GM23248 (cell line): ENCODE data around the gene SYNDIG1. TPM values are rescaled to one million over a fixed set of nuclear protein-coding genes. Genes with fewer than 3 reads are reported as not detected.

Experiments
- DNase-seq: peaks from one replicate; pipeline ENCODE4 v3.0.0-alpha.2; 2015
- H2AFZ ChIP-seq: fragments of 200-600 bp; sonication (generic); 2 replicates; pipeline ENCODE4 v1.6.1; 2016; ENCODE audit warnings: antibody characterized with exemption
- H3F3A ChIP-seq: fragments of 200-600 bp; sonication (generic); 2 replicates; pipeline ENCODE4 v1.6.1; 2016; ENCODE audit warnings: mild to moderate bottlenecking, antibody characterized with exemption, mixed run types; ENCODE audit not compliant: insufficient read depth
- H3K27ac ChIP-seq: fragments of 200-600 bp; sonication (generic); 2 replicates; pipeline ENCODE4 v1.5.1; 2016; ENCODE audit warnings: mild to moderate bottlenecking
- H3K27me3 ChIP-seq: fragments of 200-600 bp; sonication (generic); replicated peaks from 2 replicates; pipeline ENCODE4 v1.6.1; 2016; ENCODE audit warnings: mild to moderate bottlenecking; ENCODE audit not compliant: insufficient read depth
- H3K36me3 ChIP-seq: fragments of 200-600 bp; sonication (generic); 2 replicates; pipeline ENCODE4 v1.6.1; 2016; ENCODE audit warnings: low read depth, mild to moderate bottlenecking
- H3K4me1 ChIP-seq: fragments of 200-600 bp; sonication (generic); 2 replicates; pipeline ENCODE4 v1.6.1; 2016; ENCODE audit warnings: mild to moderate bottlenecking; ENCODE audit not compliant: insufficient read depth
- H3K4me2 ChIP-seq: fragments of 200-600 bp; sonication (generic); one replicate; pipeline ENCODE4 v1.6.1; 2016; ENCODE audit warnings: mild to moderate bottlenecking; ENCODE audit not compliant: unreplicated experiment
- H3K4me3 ChIP-seq: fragments of 200-600 bp; sonication (generic); 2 replicates; pipeline ENCODE4 v1.5.1; 2016; ENCODE audit warnings: mild to moderate bottlenecking
- H3K79me2 ChIP-seq: fragments of 200-600 bp; sonication (generic); 2 replicates; pipeline ENCODE4 v1.6.1; 2016; ENCODE audit warnings: mild to moderate bottlenecking; ENCODE audit not compliant: insufficient read depth
- H3K9ac ChIP-seq: fragments of 200-600 bp; sonication (generic); 2 replicates; pipeline ENCODE4 v1.6.1; 2016; ENCODE audit warnings: mild to moderate bottlenecking
- H3K9me2 ChIP-seq: fragments of 200-600 bp; sonication (generic); 2 replicates; pipeline ENCODE4 v1.6.1; 2016; ENCODE audit warnings: mixed run types, mild to moderate bottlenecking, moderate library complexity; ENCODE audit not compliant: insufficient read depth
- H3K9me3 ChIP-seq: fragments of 200-600 bp; sonication (generic); one replicate; pipeline ENCODE4 v1.6.1; 2017; ENCODE audit warnings: low read depth
- H4K20me1 ChIP-seq: fragments of 200-600 bp; sonication (generic); 2 replicates; pipeline ENCODE4 v1.6.0; 2016; ENCODE audit not compliant: insufficient read depth
- EZH2 ChIP-seq: fragments of 200-600 bp; sonication (generic); IDR thresholded peaks from 2 replicates; pipeline ENCODE4 v1.6.1; 2018; ENCODE audit warnings: antibody characterized with exemption, mild to moderate bottlenecking; ENCODE audit not compliant: insufficient read depth, poor library complexity, severe bottlenecking
- EZH2phosphoT487 ChIP-seq: fragments of 200-600 bp; sonication (generic); IDR thresholded peaks from 2 replicates; pipeline ENCODE4 v1.6.1; 2018; ENCODE audit warnings: antibody characterized with exemption, moderate library complexity, mild to moderate bottlenecking, low read depth; ENCODE audit not compliant: insufficient read depth
- WGBS, 2 experiments: methylation state at CpG; one replicate each; pipeline ENCODE4 v1.1.6; 2015 to 2017; ENCODE audit warnings: low lambda C conversion rate in 2 of 2, low coverage in 1 of 2; ENCODE audit errors: missing lambda C conversion rate in 2 of 2; 5-methylcytosine and 5-hydroxymethylcytosine counted together
- in situ Hi-C: fragments of 300-500 bp; cut with MboI; formaldehyde crosslinking; loops from 2 replicates; pipeline ENCODE4 v1.15.0; 2020
- polyA plus RNA-seq: library from polyadenylated mRNA; unstranded; fragments of >200 nt; fragmentation: Nextera tagmentation; extraction: Ambion mirVana; gene quantifications from 2 replicates; pipeline ENCODE4 v1.2.1, GENCODE V29; 2016
- total RNA-seq: library from RNA; depleted of rRNA; stranded (reverse); fragments of >200 nt; shearing (Covaris generic); gene quantifications from 2 replicates; pipeline ENCODE4 v1.2.3, GENCODE V29; 2014

The SYNDIG1 gene
- total and polyA plus RNA-seq, 2 experiments from 2014 or later, result 1.6 to 2.6 TPM

- Histone ChIP-seq H3K4me2 (no peak overlapping the region), H3K27ac (no peak overlapping the region), H3K79me2 (no peaks in the 10 kb centered on the region), H2AFZ (no peak overlapping the region), H3K9me3 (no peaks in the 10 kb centered on the region), H3K27me3 (no peaks in the 10 kb centered on the region), H3K4me1 (peaks cover 9% of the 10 kb centered on the region), H3K9ac (no peak overlapping the region), H3K4me3 (no peak overlapping the region), H3K36me3 (no peaks in the 10 kb centered on the region), H4K20me1 (no peaks in the 10 kb centered on the region), H3K9me2 (no peaks in the 10 kb centered on the region), H3F3A (0 out of 2 replicates have a peak, but pooled peaks cover 4% of the 10 kb centered on the region)
- DNase-seq, result no peak
- 43 to 47% methylated on average over 4 of the region's 4 CpGs for WGBS, 2 experiments
- TF ChIP-seq EZH2phosphoT487, result no peak
- TF ChIP-seq EZH2, result no peak
- in situ Hi-C loops, result no loop called here
Observed at GRCh38 chr20:24604966-24605665, 135.7 kb downstream of the SYNDIG1 start.

GRCh38 chr20:24605937-24606455, 136.6 kb downstream of the SYNDIG1 start:
- Histone ChIP-seq H3K27me3 (no peaks in the 10 kb centered on the region), H3K4me2 (no peak overlapping the region), H2AFZ (no peak overlapping the region), H3K27ac (no peak overlapping the region), H3K9ac (no peak overlapping the region), H3K36me3 (no peaks in the 10 kb centered on the region), H4K20me1 (no peaks in the 10 kb centered on the region), H3K4me3 (no peak overlapping the region), H3K9me3 (no peaks in the 10 kb centered on the region), H3K4me1 (peaks cover 9% of the 10 kb centered on the region), H3F3A (0 out of 2 replicates have a peak, but pooled peaks cover 10% of the 10 kb centered on the region), H3K9me2 (no peaks in the 10 kb centered on the region), H3K79me2 (no peaks in the 10 kb centered on the region)
- WGBS, 2 experiments, result 56 to 59% methylated on average over 4 of the region's 4 CpGs
- in situ Hi-C loops, result no loop called here
- no peak for TF ChIP-seq EZH2
- TF ChIP-seq EZH2phosphoT487, result no peak
- DNase-seq, result no peak

GRCh38 chr20:24607402-24607801, 138.0 kb downstream of the SYNDIG1 start:
- Histone ChIP-seq H3F3A (0 out of 2 replicates have a peak, but pooled peaks cover 10% of the 10 kb centered on the region), H4K20me1 (no peaks in the 10 kb centered on the region), H3K27me3 (no peaks in the 10 kb centered on the region), H3K9ac (no peak overlapping the region), H3K9me3 (no peaks in the 10 kb centered on the region), H3K4me2 (no peak overlapping the region), H3K27ac (no peak overlapping the region), H3K4me3 (no peak overlapping the region), H3K9me2 (no peaks in the 10 kb centered on the region), H3K36me3 (no peaks in the 10 kb centered on the region), H2AFZ (no peak overlapping the region), H3K79me2 (no peaks in the 10 kb centered on the region), H3K4me1 (peaks cover 9% of the 10 kb centered on the region)
- 75 to 82% methylated on average over 12 of the region's 12 CpGs for WGBS, 2 experiments
- in situ Hi-C loops, result no loop called here
- TF ChIP-seq EZH2, result no peak
- no peak for TF ChIP-seq EZH2phosphoT487
- DNase-seq, result no peak

- in situ Hi-C loops, result no loop called here
- 53 to 59% methylated on average over 9 of the region's 9 CpGs for WGBS, 2 experiments
- H4K20me1 ChIP-seq, result no peaks in the 10 kb centered on the region
- no peaks in the 10 kb centered on the region for H3K79me2 ChIP-seq
- no peaks in the 10 kb centered on the region for H3K27me3 ChIP-seq
- H2AFZ ChIP-seq, result peak overlapping the region; percentile 48; the same call in 1 of the 2 replicates
- H3K4me3 ChIP-seq, result no peak overlapping the region
- no peak overlapping the region for H3K9ac ChIP-seq
- no peaks in the 10 kb centered on the region for H3K9me2 ChIP-seq
- TF ChIP-seq EZH2phosphoT487 (no peak), EZH2 (no peak)
- no peak overlapping the region for H3K27ac ChIP-seq
- no peak overlapping the region for H3K4me2 ChIP-seq
- no peaks in the 10 kb centered on the region for H3K36me3 ChIP-seq
- H3F3A ChIP-seq, result 0 out of 2 replicates have a peak, but pooled peaks cover 10% of the 10 kb centered on the region
- peaks cover 9% of the 10 kb centered on the region for H3K4me1 ChIP-seq
- DNase-seq, result peak; percentile 74
- H3K9me3 ChIP-seq, result no peaks in the 10 kb centered on the region
Observed at GRCh38 chr20:24608926-24609667, 139.7 kb downstream of the SYNDIG1 start.
